NCI-H128 (cell line): ENCODE data around the gene SNX9.
A peak's percentile ranks its signal among the peaks of the same experiment; 100 is the strongest.

Experiments used
- DNase-seq: peaks from one replicate; lab custom pipeline; 2025; ENCODE audit not compliant: unreplicated experiment; lab: John Stamatoyannopoulos, UW

Gene SNX9

DNA sequence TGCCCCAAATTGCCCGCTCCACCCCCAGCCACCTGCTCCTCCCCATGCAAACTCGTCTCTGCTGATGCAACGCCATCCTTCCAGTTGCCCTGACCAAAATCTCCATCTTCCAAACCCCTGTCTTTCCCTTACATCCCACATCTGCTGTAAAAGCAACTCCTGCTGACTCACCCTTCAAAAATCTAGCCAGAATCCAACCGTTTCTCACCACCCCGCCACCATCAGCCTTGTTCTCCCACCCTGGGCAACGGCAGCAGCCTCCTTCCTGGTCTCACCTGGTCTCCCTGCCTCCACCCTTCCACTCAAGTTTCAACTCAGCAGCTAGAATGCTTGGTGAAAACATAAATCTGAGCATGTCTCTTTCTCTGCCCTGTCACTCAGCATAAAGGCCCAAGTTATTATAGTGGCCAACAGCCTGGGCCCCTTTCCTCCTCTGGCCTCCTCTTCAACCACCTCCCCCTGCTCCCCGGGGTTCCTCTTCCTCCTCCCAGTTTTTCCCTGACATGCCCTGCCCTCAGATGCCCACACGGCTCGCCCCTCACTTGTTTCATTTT is 151.4 kb downstream of the SNX9 start:
- no peak for DNase-seq

DNA sequence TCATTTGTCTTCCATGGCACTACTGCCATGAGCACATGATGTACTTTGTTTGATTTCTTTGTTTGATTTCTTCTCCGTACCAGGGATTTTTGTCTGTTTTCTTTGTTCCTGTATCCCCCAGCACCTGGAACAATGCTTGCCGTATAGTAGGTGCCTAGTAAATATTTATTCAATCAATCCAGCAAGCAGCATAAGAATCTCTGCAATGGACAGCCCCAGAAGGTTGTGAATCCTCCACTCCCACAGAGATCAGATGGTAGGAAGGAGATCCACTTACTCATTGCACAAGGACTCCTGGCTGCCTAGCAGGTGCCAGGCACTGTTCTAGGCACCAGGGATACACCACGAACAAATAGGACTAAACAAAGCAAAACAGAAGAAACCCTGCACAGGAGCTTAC is 151.9 kb downstream of the SNX9 start:
- no peak for DNase-seq

DNA sequence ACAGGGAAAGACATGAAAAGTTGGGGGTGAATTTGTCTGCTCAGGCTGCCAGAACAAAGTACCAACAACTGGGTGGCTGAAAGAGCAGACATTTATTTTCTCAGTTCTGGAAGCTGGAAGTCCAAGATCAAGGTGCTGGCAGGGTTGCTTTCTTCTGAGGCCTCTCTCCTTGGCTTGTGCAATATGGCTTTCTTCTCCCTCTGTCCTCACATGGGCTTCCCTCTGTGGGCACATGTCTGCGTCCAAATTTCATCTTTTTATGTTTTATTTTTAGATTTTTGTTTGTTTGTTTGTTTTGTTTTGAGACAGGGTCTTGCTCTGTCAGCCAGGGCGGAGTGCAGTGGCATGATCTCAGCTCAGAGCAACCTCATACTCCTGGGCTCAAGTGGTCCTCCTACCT is 152.4 kb downstream of the SNX9 start:
- no peak for DNase-seq

DNA sequence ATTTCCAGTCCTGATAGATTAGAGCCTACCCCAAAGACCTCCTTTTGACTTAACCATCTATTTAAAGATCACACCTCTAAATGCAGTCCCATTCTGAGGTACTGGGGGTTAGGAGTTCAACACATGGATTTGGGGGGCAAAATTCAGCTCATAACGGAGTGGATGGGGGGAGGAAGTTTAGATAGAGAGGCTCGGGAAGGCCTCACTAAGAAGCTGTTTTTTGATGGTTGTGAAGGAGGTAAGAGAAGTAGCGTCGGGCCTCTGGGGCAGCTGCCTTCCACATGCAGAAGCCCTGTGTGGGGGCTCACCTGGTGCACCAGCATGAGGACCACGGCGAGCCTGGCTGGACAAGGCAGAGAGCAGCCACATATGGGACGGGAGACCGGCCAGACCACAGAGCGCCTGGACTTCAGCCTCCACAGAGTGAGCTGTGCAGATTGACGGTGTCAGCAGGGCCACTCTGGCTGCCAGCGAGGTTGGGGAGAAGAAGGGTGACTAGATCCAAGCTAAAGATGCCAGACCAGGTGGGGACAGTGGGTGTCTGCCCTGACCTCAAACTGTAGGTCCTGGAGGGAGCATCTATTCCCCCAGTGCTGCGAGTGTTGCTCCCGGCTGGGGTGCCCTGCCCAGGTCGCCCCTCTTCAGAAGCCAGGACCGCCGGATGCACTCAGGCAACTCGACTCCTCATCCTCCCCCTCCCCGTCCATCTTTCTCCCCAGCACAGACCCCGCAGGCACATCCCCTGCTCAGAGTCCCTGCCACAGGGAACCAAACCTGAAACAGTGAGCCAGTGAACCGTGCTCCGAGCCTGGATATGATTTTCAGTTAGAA is 153.5 kb downstream of the SNX9 start:
- DNase-seq = no peak

DNA sequence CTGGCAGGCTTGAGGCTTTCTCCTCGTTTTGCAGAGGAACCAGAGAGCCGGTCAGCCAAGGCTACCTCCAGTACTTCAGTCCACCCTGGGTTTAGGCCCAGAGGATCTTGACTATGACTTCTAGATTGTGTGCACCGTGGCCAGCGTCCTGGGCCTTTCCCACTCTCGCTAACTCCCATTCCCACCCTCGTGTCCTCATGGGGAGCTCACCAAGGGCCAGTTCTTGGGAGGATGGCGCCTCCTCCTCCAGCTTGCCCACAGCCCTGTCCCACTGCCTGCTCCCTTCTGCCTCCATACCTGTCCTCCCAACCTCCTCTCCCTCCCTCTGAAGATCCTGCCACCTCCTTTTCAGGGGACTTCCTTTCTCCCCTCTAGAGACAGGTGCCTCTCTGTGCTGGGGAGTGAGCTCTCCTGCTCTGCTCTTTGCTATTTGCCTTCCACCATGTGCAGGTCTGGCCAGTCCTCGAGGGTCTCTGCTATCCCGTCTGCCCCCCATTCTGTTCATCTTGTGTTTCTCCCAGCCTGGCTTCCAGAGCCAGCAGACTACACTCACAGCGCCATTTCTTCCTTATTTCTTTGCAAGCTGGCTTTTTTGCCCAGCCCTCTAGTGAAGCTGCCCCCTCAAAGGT is 154.2 kb downstream of the SNX9 start:
- no peak for DNase-seq

DNA sequence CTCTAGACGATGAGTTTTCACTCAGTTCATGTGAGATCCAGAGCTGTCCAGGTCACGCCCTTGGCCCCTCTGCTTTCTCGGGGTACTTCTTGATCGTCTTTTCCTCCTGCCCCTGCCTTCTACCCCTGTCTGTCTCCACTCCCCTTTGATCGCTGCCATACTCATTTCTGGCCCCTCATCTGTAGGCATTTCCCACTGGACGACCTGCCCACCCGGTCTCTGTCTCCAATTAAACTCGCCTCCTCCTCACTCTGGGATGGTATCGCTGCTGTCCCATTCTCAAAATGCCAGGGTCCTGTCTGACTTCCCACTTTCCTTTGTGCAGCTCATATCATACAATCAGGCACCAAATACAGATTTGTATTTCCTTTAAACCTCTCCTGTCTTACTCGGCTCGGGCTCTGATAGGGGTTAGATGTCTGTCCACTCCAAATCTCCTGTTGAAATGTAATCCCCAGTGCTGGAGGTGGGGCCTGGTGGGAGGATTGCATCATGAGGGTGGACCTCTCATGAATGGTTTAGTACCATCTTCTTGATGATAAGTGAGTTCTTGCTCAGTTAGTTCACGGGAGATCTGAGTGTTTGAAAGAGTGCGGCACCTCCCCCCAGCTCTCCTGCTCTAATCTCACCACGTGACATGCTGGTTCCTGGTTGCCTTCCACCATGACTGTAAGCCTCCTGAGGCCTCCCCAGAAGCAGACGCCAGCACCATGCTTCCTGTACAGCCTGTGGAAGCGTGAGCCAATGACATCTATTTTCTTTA is 155.2 kb downstream of the SNX9 start:
- DNase-seq = no peak

DNA sequence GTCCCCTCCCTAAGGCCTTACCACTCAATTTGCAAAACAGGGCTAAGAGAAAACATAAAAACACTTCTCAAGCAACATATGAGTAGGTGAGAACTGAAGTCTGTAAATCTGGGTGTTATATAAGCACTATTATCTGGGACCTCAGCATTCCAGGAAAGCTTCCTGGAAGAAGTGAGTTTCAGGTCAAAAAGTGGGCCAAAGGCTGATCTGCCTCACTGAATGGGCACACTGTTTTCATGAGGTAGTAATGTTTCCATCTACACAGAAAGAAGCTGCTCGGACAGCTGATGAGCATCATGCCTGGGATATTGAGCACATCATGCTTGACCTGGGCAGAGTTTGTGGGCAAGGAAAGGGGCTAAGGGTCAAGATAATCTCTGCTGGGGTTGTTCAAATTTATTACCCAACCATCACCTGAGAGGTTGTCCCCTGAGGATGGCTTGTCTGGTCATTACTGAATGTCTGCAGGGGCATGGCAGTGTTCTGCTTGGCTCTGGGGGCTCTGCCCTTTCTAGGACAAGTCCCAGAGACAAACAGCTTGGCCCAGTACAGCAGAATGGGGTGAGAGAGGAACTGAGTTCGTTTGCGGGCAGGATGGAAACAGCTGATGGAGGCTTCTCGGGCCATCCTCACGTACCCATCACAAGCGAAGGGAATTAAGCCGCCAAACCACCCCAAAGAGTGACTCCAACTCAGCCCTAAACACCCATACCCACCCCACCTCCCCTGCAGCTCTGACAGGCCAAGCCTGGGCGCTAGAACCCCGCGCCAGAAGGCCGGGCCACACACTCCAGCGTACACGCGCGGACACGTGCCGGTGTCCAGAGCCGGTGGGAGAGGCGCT is 157.5 kb downstream of the SNX9 start:
- no peak for DNase-seq

DNA sequence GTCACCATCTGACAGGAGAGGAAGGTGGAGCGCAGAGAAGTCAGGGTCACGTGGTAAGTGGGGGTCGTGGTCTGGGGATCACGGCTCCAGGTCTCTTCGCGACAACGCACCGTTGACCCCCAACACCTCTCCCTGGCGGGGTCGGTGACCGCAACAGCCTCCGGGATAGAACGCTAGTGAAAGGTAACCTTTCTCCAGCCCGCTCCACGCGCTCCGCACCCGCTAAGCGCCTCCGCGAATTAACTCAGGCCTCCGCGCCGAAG is 158.0 kb downstream of the SNX9 start:
- no peak for DNase-seq

DNA sequence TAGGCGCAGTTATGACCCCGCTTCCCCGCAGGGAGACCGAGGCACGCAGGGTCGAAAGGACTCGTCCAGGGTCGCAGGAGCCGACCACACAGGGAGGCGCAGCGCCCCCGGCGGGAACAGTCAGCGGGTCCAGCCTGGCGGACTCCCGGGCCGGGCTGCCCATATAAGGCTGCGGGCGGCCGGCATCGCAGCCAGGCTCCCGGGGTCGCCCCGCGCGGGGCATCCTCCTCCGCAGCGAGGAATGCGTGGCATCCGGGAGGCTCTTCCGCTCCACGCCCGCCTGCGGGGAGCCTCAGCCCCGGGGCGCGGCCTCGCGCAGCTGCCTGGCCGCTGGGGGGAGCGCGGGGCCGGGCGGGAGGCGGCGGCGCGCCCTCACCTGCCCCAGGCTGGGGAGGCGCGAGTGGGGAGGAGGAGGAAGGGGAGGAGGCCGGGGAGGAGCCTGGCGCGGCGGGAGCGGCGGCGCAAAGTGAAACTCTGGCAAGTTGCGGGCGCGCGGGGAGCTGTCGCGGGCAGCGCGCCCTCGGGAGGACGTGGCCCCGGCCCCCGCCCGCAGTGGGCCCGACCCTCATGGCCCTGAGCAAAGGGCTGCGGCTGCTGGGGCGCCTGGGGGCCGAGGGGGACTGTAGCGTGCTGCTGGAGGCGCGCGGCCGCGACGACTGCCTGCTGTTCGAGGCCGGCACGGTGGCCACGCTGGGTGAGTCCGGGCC is 158.5 kb downstream of the SNX9 start, which contains the start of gene SYNJ2:
TSS of gene SYNJ2 (plus strand) at position 469 of the 707 bp plus-strand sequence. CDS start at position 568, 99 bp downstream.
- peak; percentile 51 for DNase-seq

DNA sequence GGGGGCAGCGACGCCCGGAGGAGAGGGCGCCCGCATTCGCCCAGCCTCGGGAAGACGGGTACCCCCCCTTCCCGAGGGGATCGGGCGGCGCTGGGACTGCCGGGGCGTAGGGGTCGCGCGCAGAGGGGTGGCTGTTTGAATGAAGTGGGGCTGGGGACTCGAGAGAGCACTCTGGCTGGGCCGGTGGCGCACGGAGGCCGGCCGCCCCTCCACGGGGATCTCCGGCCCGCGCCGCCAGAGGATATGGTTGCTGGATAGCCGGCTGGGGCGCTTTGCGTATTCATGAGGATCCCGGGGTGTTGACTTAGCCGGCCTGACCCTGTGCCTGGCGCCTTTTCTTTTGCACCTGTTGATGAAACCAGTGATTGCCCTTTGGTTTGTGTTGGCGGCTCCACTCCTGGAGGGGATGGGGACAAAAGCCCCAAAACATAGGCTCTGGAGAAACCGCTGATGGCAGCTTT is 159.1 kb downstream of the SNX9 start:
- DNase-seq = no peak

DNA sequence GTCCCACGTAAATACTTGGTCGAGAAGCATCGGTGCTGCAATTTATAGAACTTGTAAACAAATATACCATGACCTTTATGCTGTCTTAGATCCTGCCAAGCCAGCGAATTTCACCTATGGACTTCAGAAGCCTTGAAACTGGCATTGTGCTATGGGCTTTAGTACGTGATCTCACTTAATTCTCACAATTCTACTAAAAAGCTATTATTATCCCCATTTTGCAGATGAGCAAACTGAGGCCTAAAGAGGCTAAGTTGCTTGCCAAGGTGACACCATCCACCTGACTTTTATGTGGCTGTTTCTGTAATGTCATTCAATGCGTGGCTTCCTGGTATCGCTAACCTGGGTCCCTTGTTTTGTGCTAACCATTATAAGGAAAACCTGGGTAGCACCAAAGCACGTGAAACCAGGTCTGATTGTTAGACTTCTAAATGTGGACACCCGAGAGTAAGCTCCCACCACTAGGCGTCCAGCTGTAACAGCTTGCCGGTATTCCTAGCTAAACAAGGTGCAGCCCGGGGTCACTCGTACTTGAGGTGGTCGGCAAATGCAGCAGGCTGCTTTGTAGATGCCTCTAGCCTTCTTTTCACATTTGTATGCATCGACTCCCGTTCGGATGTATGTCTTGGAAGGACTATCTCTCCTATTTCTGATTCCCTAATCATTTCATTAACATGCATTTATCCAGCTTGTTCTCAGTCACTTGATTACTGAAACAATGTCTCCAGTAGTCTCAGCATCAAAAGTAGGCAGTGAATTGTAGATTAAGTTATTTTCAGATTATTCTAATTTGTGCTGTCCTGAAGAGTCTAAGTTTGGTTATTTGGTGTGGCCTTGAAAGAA is 159.7 kb downstream of the SNX9 start:
- no peak for DNase-seq

DNA sequence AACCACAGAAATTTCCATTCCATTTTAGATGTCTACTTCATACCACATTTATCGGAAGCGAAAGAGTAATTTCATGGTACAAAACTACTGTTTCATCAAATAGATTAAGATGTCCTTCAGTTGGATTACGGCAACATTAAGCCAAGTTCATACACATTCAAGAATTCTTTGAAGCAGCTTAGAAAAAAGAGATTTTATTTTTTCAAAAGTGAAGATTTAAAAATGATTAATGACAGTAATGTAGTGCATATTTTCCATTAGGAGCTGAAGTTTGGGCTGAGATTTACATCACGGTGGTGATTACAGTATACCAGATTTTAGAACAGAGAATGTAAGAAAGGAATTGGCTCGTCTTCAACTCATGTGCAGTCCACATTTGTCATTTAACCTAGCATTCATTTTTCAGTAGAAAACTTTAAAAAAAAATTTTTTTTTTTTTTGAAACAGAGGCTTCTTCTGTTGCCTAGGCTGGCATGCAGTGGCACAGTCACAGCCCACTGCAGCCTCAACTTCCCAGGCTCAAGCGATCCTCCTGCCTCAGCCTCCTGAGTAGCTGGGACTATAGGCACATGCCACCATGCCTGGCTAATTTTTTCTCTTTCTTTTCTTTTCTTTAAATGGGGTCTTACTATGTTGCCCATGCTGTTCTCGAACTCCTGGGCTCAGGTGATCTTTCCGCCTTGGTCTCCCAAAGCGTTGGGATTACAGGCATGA is 160.5 kb downstream of the SNX9 start:
- DNase-seq = no peak

DNA sequence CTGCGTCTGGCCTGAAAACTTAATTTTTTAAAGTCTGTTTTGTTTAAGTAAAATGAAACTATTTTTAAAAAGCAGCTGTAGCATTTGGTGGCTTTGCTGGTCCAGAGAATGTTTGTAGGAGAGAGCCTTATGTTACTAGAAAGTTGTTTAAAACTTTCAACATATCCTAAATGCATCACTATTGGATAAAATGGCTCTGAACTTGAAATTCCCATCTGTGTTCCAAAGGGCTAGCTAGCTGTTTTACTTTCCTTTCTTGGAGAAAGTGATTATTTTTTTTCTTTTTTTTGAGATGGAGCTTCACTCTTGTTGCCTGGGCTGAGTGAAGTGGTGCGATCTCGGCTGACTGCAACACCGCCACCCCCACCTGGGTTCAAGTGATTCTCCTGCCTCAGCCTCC is 161.1 kb downstream of the SNX9 start:
- no peak for DNase-seq

DNA sequence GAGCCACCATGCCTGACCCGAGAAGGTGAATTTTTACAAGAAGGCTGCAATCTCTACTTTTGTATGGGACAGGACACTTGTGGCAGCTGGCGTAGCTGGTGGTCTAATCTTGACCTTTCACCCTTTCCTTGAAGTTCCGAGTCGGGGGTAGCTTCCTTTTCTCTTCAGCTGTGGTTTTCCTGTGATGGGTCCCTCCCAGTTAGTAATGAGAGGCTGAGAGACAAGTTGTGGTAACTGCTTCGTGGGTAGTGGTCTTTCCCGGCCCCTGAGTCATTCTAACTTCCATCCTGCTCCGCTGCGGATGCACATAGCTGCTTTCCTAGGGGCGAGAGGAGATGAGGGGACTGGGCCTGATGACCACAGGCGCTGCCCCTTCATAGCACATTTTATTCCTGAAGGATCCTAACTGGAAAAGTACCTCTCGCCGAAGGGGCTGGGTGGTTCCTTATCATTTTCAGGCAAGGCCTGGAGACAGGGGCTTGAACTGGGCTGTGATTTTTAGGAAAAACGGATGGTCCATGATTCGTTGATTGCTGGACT is 161.7 kb downstream of the SNX9 start:
- DNase-seq = no peak

DNA sequence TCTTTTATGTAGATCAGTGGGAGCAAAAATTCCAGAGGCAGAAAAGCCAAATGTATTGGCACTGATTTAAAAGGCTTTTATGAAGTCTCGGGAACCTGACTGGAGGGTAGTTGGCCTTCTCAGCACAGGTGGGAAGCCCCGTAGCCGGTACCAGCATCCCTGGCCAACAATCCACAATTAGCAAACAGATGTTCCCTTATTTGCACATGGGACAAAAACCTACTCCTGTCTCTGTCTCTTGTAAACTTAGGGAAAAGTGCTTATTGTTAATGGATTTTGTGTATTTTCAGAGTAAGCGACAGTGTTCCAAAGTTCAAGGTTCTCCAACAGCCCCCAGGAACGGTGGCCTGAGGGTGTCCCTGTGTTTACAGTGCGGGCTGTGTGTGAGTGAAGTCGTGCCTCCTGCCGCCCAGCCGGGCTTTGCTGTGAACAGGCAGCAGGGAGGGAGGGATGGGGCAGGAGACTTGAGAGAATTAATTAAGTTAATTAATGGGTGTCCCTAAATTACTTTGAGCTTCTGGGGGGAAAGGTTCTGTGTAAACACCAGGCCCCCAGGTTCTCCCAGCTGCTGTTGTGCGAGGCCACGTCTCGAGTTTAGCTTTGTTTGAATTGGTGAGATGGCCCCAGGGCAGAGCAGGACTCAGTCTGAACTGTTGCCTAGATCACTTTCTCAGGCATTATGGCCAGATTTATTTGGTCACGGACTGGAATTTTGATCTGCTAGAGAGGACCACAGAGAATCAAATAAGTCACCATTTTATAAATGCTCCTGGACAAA is 162.5 kb downstream of the SNX9 start:
- no peak for DNase-seq

DNA sequence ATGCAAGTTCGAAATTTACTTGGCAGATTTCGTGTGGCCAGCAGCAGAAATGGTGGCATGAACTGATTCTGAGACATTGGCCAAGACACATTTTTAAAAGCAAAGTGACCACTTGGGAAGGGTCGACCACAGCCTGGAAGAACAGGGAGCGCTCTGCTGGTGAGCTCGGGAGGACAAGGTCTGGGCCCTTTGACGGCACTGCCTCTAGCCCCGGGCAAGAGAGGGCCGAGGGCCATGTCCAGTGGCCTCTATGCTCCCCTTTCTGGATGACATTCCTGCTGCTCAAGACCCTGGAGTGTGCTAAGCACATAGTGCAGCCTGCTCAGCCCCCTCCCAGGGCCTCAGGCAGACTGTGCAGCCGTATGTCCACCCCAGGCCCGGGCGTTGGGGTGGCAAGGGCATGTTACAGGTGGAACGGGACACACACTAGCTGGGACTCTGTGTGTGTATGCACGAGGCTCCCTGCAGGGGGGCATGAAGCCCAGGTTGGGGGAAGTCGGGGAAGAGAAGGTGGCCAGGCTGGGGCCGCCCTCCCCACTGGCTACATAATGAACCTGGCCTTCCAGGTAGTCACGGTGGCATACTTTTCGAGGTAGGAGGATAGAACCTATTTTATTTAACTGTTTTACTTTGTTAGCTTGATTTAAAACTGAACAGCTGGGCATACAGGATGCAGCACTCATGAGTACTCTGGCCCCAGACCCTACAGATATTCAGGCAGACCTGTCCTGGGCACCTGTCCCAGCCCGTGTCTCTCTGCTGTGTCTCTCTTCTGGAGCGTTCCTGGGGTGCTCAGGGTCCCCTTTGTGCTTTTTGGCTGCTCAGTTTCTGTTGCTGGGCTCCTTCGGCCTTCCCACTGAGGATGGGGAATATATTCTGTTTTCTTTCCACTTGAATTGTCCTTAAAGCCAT is 165.0 kb downstream of the SNX9 start:
- no peak for DNase-seq

DNA sequence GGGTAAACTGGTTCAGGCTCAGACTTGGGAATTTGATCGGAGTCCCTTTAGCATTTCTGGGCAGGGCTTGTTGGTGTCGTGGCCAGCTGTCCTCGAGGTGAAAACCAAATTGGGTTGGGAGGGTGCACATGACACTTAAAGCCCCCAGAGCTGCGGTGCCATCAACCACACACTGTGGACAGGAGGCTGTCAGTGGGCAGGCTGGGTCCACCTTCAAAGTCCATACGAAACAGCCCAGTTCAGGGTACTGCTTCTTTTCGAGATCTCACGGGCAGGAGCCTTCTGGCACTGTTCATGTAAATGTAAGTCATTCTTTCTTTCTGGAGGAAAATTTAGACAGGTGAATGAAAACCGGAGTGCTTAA is 165.6 kb downstream of the SNX9 start:
- DNase-seq = no peak
